ENCODE measurements around the gene GRID1. TPM values are rescaled to one million over a fixed set of nuclear protein-coding genes. Genes with fewer than 3 reads are reported as not detected.

GRID1 gene
- polyA plus RNA-seq, 5 donors, result 0.54 to 1.5 (median 1.1) TPM

DNA sequence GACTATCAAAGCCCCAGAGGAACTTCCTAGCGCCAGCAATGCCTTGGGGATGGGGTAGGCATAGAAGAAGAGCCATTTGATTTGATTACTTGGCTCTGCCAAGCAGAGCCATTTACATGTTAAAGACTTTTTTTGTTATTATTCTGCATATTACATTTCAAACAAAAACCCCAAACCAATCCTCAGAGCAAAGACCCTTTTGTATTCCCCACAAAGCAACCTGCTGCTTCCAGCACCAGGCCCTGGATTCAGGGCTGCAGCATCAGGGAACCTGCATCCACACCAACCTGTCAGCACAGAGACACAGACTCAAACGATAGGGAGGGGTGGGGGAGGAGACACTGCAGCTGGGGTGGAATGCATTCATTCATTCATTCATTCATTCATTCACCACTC is 73.2 kb downstream of the GRID1 start:
- no peak for DNase-seq

- DNase-seq, result no peak
Measured at GRCh38 chr10:86292462-86293395, 73.9 kb downstream of the GRID1 start.

DNA sequence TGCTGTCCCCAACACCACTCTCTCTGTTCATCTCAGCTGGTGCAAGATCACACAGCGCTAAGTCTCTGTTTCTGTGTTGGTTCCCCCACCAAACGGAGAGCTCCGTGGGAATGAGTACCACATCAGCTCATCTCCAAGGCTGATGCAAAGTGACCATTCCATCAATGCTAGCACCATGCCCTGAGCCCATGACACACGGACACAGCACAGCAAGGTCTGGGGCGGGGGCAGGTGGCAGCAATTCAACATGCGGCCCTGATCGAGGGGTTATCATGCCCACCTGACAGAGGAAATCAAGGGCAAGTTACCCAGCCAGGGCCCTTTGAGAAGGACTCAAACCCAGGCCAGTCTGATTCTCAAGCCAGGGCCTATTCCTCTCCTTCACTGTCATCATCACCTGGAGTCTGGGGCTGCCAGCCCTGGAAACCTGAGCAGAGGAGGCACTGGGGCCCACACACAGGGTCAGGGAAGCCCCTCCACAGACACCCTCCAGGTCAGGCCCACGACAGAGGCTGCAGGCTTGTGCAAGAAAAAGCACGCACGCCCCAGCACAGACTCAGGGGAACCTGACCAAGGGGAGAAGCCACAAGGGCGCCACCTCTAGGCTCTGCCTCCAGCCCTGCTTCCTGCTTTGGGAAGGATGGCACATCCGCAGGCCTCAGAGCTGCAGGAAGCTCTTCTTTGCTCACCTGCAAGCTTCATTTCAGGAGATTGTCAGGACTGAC is 74.8 kb downstream of the GRID1 start:
- DNase-seq, result no peak

- DNase-seq, result no peak
Measured at GRCh38 chr10:86290933-86291615, 75.5 kb downstream of the GRID1 start.

DNA sequence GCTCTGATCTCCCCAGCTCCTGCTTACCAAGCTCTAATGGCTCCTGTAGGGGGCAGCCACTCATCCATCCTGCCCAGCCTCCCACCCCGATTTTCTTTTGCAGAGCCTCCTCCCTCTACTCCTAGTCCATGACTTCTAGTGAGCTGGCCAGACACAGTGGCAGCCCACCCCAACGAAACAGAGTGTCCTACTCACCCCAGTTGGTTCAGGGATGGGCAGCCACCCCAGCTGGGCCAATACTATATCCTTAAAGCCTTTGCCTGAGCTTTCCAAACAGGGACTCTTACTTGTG is 77.1 kb downstream of the GRID1 start:
- DNase-seq, result no peak

GRCh38 chr10:86288695-86289576 is 77.7 kb downstream of the GRID1 start:
- no peak for DNase-seq

GRCh38 chr10:86287966-86288579 is 78.5 kb downstream of the GRID1 start:
- DNase-seq, result no peak

DNA sequence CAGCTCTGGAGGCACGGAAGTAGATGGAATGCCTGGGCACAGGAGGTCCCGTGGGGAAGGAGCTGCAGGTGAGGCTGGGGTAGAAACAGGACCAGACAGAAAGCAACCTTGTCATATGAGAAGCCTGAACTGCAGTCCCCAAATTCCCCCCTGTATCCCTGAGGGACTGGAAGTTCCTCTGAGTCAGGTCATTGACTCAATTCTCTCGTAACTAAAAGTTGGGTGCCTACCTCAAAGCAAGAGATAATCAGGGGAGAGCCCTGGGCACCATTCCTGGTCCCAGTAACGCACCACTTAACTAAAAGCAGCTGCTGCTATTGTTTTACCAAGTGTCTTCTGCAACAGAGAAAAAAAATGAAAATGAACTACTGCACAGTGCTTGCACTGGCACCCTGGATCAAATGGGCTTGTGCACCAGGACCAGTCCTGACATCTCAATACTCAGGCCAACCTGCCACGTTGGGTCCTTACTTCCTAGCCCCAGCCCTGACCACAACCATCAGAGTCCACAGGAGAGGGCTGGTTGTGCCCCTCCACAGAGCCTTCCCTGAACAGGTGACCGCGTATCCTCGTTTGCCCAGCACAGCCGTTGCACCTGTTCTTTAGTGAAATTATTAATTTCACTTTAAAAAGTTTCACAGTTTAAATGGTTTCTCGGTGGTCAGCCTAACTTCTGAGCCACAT is 79.3 kb downstream of the GRID1 start:
- DNase-seq, result no peak

DNA sequence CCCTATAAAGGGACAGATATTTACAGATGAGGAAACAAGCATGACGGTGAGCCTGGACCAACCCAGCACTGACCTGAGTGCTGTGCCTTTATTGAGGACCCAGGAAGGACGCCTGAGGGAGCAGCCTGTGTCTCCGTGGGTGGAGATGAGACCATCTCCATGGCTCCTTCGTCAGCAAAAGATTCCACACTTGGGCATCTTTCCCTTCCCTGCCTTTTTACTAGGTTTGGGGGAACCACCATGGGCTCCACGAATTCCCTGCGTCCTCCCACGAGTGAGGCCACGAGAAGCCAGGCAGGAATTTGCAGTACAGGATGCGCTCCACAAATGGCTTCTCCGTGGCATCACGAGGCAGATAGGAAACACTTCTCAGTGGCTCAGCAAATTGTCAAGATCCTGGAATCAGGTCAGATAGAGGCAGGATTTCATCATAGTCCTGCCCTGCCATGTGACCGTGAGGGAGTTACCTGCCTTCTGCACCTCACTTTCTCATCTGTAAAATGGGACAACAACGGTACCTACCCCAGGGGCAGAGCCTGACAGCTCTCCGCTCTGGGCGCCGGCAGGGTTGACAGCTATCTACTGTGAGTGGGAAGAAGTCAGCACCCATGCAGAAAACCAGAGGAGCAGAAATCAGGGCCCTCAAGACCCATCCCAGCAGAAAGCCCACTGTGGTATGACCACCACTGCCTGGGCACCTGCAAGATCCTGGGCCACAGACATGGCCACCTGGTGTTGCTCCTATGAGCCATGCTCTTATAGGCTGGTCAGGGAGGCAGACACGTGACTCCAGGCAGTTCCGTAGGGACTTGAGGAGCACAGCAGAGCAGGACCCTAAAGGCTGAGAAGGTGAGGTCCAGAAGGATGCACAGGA is 80.1 kb downstream of the GRID1 start:
- no peak for DNase-seq

- DNase-seq, result no peak
Measured at GRCh38 chr10:86285136-86285790, 81.3 kb downstream of the GRID1 start.

DNA sequence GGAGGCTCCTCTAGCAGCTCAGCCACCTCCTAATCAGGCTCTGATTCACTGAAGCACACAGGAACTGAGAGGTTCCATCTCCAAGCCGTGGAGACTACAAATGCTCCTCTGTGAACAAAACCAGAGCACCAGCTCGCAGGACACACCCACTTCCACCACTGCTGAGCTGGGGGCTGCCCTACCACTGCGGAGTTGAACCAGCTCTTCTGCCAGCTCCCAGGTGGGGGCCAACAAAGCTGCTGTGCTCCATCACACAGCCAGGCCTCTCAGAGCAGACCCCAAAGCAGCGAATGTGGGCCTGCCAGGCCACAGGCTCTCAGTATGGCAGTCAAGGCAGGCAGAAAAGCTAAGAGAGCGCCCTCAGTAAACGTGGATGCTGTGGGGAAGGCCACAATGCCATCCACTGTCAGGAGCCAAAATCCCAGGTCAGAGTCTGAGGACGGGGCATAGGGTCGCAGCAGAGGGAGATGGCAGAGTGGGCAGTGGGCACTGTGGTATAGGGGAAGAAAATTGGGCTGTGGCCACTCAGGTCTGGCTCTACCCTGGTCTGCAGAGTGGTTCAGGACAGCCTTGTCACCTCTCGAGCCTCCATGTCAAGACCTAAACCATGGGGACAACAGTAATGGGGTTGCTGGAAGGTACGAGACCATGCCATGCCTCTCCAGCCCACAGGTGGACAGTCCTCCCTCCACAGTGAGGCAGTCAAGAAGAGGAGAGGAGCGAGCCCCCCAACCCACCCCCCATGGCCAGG is 82.1 kb downstream of the GRID1 start:
- no peak for DNase-seq

- DNase-seq, result no peak
Measured at GRCh38 chr10:86283466-86284287, 82.9 kb downstream of the GRID1 start.

DNA sequence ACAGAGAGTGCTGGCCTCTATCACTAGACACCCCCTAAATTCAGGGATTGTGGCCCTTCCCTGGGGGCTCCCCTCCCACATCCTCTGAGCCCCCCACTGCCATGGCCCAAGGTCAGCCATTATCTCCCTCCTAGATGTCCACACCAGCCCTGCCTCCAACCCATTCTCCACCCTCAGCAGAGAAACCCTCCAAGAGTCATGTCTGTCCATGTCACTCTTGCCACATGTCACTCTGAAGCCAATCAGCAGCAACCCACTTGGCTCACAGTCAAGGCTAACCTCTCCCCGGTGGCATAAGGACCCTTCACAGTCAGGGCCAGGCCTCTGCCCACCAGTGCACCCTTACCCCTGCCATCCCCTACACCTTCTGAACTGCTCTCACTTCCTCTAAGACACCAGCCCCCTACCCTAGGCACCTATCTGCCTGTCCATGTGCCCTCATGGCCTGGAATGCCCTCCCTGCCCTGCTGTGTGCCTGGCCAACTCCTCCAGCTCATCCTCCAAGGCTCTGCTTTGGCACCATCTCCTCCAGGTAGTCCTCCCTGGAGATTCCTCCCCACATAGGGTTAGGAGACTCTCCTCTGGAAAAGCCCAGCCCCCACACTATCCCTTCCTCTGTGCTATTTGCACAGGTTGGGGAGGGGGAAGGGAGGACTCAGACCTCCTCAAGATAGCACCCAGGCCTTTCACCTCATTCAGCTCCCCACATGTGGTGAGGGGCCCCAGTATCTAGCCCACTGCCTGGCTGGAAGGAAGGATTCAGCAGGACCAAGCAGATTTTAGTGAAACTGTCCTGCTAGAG is 83.7 kb downstream of the GRID1 start:
- no peak for DNase-seq

DNA sequence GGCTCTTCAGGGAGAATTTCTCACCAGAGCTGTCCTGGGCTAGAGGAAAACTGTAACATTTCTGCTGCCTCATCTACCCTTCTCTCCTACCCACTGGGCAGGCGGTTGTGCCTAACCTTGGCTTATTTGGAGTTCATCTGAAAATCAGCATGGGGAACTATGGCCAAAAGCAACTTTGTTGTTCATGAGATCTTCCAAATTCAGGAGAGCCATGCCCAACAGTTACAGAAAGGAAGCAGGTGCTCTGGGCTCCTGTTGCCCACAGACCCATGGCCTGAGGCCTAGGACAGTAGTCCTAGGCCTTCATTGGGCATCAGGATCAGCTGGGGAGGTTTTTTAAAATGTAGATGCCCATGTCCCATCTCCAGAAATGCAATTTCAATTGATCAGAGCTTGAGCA is 85.2 kb downstream of the GRID1 start:
- no peak for DNase-seq

DNA sequence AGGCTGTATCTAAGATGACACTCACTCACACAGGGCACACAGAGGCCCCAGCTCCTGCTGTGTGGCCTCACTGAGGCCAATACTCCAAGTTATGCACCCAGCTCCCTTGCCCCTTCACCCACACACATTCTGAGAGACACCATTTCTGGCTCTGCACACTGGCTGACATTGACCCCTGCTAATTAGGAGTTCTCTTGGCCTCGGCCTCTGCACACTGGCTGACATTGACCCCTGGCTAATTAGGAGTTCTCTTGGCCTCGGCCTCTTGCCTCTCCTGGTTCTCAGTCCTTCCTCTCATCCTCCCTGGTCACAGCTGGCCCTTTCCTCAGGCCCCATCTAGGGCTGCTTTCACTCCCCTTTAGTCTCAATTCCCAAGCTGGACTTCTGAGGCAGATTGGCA is 97.3 kb downstream of the GRID1 start:
- no peak for DNase-seq

Data from right lung (tissue), 5 donors.